Keratinocyte (primary cell): ENCODE results near the gene ALG14.
"Not testable (repeated sequence)": the region's sequence is repeated elsewhere in the genome, so short reads cannot be mapped to it uniquely, and the experiment has no call there.

Experiments
- CTCF ChIP-seq, 3 experiments: IDR thresholded peaks in 1 of 3; conservative IDR thresholded peaks in 1 of 3; optimal IDR thresholded peaks in 1 of 3; 2 replicates in 2 of 3; 3 replicates in 1 of 3; pipeline versions ENCODE3 to v1.5.1; 2011; ENCODE audit warnings: low read length in 3 of 3, mild to moderate bottlenecking in 3 of 3, moderate library complexity in 2 of 3, control low read depth in 1 of 3, inconsistent platforms in 1 of 3; ENCODE audit not compliant: insufficient read depth in 2 of 3; ENCODE audit errors: extremely low read depth in 1 of 3
- EZH2 ChIP-seq: IDR thresholded peaks from one replicate; pipeline ENCODE4 v1.6.1; 2012; ENCODE audit warnings: inconsistent platforms, mild to moderate bottlenecking, low read length, moderate library complexity

GRCh38 chr1:95092891-95093290, 20.1 kb upstream of the ALG14 start:
- not testable (repeated sequence) for TF ChIP-seq CTCF (optimal IDR thresholded peaks at IDR 0.05 in 1 of 3, IDR thresholded peaks at IDR 0.05 in 1 of 3, conservative IDR thresholded peaks at IDR 0.05 in 1 of 3; ENCODE audit: extremely low read depth in 1 of 3, insufficient read depth in 2 of 3, low read length in 3 of 3); EZH2
